HG02870 (cell line): ENCODE data around the gene ZP1.

Experiments
- ATAC-seq: cut with Tn5 transposase; IDR thresholded peaks from one replicate; pipeline ENCODE4 v1.9.1; 2021; ENCODE audit warnings: mild to moderate bottlenecking, moderate library complexity; ENCODE audit not compliant: unreplicated experiment

ZP1 gene

DNA sequence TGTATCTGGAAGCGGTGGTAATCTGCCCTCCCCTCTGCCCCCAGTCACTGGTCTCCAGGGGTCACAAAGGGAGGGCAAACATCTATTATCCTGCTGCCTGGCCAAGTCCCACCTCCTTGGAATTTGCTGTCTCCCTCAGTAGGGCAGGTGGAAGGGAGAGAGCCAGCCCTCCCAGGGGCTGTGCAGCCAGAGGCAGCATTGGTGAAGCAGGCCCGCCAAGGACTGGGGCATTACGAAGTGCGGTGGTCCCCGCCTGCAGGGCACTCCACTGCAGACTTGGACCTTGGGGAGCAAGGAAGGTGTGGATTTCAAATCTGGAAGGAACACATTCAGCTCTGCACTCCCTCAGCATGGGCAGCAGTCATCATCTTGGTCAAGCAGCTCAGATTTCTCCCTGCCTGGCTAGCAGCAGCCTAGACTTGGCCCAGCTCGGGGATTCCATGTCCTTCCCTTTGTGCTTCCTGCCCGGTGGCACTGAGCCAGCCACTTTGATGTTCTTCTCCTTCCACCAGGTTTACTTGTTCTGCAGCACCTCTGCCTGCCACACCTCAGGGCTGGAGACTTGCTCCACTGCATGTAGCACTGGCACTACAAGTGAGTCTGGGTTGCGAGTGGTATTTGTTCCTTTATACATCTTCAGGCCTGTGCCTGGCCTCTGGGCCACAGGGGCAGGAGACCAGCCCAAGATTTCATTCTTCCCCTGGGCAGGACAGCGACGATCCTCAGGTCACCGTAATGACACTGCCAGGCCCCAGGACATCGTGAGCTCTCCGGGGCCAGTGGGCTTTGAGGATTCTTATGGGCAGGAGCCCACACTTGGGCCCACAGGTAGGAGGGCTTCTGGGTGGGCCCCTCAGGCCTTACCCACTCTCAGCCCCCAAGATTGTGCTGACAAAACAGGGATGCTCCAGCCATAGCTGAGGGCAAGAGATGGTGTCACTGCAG, 7.4 kb downstream of the ZP1 start:
- no peak for ATAC-seq

DNA sequence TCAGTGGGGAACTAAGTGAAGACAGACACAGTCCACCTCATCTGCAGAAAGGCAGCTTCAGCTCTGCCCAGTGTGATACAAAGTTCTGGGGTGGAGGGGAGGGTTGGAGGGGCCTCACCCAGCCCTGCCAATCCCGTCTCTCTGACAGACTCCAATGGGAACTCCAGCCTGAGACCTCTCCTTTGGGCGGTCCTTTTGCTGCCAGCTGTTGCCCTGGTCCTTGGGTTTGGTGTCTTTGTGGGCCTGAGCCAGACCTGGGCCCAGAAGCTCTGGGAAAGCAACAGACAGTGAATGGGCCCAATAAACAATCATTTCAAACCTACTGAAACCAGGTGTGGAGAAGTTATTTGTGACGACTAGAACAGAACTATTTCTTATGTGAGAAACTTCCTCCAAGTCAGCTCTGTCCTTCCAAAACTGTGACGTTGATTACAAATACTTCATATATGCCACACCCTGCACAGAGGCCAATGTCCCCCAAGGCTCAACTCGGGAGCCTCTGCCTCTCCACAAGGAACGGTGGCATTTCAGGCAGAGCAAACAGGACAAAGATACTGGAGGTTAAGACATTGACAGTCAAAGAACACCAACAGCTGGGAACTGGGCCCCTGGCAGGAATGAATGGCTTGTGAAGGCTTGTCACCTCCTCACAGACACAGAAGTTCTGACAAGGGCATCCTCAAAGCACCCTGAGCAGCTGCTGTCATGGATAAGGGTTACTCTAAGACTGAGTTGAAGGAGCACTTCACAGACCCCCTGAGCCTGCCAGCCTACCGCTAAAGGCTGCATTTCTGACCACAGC, 8.2 kb downstream of the ZP1 start:
- ATAC-seq, result no peak

DNA sequence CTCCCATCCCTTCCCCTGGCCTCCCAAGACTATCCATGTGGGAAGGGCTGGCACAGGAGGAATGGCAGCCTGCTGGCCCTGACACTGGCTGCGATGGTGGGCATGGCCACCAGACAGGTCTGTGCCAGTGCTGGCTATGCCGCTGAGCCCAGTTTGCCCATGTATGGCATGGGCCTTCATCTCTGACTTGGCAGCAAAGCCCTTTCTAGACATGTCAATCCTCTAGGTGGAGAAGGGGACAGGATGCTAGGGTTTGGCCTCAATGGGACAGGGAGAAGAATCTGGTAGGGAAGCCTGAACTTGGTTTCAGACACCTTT, 8.8 kb downstream of the ZP1 start:
- ATAC-seq, result no peak

DNA sequence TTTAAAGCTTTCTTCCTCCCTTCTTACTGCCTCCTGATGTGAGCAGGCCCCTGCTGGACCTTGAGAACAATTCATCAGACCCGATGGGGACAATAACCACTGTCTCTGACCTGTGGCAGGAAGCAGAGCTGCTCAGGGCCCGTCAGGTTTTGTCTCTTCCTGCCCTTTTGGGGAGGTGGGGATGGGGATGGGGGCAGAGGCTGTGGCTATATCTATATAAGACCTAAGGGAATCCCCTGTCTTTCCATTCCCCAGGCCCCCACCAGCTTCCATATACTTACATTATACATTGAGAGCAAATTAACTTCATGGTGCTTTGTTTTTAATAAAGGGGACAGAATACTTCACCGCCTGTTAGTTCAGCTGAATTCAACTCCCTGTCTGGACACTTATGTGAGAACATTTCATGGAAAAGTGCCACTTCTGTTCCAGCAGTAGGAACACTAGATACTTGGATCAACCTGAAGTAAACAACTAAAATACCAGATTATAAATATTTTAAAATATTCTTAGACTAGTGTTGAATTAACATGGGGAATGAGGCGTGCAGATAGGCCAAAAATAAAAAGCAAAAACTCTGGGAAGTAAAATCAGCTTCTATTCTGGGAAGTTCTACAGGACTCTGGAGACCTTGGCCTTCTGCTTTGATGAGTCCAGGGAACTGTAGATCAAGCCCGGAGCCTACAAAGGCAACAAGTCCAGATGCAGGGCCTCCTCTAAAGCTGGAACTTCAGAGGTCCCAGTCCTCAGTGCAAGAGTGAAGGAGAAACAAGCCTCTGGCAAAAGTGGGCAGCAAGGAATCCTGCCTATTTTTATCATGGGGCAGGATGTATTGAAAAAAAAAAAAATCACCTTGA, 11.1 kb downstream of the ZP1 start:
- no peak for ATAC-seq

DNA sequence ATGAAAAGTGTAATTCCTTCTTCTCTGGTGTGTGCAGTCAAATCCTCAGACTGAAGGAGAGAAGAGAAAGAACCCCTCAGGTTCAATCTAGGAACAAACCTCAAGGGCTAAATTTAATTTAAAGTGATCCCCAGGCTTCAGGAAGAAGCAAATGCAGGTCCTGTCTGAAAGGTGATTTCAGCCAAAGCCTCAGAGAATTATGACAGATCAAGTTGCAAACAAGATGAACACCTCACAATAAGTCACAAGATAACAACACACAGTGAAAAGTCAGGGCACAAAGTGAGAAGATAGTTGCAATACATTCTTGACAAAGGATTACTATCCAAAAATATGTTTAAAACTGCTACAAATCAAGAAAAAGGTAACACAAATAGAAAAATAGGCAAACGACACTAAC, 11.8 kb downstream of the ZP1 start:
- ATAC-seq, result no peak

DNA sequence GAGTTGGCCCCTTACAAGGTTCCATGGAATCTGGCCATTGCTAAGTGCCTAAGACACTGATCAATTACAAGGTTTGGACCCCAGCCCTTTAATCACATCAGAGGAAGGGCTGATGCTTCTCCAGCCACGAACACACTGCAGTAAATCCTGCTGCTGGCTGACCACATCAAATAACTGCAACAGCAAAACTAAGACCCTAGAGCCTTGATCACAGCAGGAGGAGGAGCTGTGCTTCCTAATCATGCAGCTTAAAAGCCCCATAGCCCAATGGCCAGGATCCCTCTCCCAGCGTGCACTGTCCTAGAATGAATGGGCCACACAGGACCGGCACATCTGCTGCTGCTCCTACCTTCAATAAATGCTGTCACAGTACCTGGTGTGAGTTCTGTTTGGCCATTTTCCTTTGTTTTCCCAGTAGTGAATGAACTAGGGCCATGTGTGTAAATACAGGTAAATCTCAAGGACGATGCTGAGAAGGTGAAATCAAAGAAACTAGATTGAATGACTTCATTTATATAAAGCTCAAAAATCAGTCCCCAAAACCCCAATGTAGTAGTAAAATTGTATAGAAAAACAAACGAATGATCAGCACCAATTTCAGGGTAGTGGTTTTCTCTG, 12.7 kb downstream of the ZP1 start:
- no peak for ATAC-seq

DNA sequence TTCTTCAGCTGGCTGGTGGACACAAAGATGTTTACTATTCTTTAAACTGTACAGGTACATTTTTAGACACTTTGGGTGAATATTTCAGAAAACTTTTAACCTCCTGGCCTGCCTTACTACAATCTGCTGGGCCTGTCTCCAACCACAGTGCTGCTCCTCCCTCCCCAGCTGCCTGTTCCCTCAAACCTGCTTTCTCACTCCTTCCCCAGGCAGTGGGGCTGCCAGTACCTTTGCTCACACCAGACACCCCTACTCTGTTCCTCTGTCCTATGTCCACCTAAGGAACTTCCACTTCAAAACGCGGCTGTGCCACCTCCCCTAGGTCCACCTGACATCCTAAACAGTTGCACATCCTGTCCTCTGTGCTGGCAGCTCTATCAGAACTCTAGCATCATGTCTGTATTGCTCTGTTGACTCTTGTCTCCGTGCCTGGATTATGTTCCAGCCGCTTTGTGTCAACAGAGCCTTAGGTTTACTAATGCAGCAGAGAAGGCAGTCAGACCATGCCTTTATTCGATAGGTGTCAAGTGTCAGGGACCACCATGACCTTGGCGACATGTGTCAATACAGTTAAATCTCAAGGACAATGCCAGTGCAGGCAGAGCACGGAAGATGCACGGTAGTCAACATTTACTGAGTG, 13.4 kb downstream of the ZP1 start:
- ATAC-seq, result no peak

DNA sequence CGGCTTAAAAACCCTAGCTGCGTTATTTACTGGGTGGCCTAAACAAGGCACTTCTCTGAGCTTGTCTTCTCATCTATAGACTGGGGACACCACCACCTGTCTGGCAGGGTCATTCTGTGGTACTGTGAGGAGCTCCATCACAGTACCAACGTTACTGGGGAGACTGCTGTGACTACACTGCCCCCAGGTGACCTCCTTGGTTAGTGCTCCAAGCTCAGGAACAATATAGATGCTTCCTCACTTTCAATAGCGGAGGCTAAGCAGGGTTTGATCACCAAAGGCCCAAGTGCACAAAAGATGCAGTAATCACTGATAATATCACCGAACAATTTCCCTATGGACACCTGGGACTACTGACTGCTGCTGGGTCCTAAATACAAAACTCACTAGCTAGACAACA, 20.2 kb downstream of the ZP1 start:
- no peak for ATAC-seq

DNA sequence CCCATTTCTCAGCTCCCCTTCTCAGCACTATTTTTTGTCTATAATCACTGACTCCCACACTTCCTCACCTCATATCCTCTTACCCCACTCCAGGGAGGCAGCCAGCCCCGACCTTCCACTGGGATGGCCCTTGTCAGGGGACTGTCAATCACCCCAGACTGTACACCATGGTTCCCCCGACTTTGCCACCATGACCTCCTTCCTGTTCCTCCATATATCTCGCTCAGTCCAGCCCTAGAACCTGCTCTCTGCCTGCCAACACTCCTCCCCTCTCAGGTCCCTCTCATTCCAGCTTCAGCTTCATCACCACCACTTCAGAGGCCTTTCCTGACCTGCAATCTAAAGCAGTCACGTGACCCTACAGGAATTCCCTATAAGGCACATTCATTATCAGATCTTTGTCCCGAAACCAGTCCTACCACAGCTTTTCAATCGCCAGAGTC, 22.5 kb downstream of the ZP1 start:
- no peak for ATAC-seq

DNA sequence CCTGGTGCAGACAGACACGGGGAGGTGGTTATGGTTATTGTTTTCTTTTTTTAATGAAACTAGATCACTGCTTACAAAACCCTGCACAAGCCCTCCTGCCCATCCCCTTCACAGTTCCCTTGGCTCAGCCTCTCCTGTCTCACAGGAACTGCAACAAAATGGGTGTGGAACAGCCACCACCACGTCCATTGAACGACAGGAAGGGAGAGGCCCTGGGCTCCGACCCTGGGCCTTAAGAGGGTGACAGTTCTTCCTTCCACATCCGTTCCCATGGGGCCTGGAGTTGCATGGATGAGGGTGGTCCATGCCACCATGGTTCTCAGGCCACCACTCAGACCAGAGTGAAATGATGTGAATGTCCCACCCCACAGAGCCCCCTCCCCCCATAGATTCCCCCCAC, 23.4 kb downstream of the ZP1 start:
- no peak for ATAC-seq

DNA sequence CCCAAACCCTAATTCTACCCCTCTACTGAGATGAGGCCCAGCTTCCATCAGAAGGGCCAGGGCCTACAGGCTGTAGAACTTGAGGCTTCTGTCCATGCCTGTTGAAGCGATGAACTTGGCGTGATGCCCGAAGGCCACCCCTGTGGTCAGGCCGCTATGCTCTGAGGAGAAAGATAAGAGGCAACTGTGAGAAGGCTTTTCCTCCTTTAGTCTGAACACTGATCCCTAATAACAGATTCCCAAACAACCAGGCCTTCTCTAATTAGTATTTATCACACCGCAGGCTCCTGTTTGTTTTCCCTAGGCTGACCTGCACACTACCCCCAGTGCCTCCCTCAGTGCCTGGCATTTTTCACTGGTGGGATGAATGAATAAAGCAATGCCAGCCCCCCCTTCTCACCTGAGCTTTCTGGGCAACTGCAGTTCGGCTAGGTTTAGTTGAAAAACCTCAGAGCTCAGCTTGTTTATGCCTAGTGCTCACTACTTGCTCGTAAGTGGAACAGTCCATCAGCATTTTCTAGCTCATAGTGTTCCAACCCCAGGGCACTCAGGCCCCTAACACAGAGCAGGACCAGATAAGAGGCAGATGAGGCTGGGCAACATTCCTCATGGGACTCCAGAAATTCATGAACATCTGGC, 23.9 kb downstream of the ZP1 start:
- ATAC-seq, result no peak

DNA sequence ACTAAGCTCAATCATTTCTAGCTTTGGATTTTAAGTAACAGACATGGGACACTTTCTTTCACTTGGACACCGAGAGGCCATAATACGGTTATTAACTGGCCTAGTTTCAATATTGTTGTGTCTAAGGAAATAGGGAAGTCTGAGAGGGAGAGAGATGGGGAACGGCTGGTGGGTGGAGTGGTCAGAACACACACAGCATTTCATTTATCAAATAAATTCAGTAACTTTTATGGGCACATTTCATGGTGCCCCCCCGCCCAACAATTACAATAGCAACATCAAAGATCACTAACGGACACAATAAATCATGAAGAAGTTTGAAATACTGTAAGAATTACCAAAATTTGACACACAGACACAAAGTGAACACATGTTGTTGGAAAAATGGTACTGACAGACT, 28.3 kb downstream of the ZP1 start:
- no peak for ATAC-seq

DNA sequence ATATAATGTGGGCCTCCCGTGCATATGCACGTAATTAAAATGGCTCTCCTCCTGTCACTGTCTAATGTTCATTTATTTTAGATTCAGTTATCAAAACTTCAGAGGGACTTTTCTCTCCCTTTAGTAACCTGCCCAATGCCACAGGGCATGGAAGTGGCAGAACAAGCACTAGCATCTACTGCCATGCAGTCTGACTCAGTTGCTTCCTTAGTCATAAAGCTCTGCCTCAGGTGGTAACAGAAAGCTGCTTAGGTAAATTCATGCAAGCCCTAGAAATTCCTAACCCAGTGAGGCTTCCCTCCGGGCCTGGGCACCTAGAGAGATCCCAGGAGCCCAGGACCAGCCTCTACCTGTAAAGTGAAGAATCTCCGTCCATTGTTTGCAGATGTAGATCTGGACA, 30.2 kb downstream of the ZP1 start:
- ATAC-seq, result no peak

DNA sequence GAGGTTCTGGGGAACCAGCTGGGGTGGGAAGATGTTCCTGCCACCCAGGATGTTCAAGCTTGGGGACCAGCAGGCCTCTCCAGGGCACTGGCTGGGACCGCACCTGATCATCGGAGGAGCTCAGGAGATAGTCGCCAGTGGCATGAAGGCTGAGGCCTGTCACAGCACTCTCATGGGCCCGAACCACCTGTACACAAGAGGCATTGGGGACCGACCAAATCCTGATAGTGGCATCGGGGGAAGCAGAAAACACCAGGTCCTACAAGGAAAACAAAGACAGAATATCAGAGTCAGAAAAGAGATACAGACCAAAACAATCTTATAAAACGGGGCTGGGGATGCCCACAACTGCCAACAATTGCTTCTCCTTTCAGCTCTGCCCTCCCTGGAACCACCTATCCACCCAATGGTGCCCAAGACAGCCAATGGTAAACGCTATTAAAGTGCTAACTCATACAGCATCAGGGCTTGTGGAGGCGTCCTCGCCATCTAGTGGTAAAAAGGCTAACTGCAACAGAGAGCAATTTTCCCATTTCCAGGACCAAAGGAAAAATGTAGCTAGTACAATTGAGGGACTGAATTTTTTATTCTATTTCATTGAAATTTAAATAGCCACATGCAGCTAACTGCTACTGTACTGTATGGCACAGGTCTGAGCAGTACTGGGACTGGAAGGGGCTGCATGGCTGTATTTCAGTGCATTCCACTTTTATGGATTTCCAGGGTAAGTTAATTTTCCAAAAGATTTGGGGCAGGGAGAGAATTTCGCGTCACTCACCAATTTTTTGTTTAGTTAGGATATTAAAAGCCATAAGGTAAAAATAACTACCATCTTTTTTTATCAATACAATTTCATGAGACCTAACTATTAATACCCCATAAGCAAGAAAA, 31.9 kb downstream of the ZP1 start:
- ATAC-seq, result no peak

DNA sequence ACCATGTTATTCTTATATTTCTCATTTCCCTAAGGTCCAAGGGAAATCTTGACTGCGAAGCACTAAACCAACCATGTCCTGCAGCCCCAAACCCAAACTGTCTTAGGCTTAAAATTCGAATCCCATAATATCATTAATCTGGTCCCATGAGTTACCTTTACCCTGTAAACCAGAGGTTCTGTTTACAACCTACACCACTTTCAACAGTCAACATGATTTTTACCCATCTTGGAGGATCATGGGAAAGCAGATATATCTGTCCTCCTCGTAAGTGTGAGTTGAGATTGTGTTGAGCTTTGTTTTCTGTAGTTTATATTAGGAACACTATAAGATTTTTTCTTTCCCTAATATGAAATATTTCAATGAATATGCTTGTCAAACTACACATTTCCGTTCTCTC, 32.6 kb downstream of the ZP1 start:
- ATAC-seq, result no peak

DNA sequence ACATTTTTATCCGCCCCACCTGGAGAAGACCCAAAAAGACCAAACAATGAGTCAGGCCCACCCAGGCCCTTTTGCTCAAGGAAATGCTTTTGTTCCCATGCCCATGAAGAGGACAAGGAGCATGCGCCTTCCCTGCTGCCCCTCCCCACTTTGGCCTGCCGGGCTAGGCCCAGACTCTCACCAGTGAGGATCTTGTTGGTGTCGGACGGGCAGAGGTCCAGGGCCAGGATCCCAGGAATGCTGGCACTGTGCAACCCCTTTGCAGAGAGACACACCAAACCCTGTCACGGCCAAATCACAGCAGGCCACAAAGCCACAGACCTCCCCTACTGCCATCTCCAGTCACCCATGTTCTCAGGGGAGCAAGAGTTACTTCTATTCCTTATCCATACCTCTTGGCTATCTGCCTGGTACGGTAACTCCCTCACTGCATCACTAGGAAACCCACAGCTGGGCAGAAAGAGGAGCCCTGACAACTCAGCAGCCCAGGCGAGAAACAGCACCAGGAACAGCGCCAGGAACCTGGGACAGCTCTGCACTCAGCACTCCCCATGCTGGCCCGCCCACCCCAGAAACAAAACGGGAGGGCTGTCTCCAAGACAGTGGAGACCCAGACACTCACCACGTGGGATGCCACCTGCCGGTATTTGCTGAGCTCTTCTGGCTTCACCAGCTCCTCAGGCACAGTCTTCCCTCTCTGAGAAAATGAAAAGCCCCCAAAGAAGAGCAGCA, 33.5 kb downstream of the ZP1 start:
- ATAC-seq, result no peak

DNA sequence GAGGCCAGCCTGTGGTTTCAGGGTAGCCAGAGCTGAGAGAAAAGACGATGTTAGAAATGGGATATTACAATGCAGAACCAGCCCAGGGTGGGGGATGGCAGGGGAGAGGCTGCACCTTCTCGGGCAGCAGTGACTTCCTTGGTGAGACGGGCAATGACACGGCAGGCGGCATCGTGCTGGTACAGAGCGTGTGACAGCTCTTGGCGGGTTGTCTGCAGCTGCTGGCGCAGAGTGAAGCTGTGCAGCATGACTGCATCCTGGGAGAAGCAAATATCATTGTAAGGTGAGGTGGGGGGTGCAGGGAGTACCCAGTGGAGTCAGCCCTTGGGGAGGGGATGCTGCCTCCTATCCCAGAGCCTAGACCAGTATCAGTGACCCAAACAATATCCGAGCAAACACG, 35.3 kb downstream of the ZP1 start:
- no peak for ATAC-seq

DNA sequence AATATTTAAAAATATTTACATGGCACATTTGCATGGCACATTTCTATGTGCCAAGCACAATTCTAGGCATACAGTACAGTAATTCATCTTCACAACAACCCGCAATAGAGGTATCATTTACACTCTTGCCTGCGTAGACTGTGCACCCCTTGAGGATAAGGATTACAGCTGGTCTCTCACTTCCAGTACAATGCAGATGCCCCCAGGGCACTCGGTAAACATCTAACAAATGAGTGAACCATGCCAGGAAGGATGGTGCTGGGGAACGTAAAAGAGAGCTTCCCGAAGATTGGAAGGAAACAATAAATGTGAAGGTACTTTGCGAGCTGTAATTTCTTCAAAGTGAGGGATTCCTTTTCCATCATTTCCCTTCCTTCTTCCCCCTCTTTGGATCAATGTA, 37.7 kb downstream of the ZP1 start:
- no peak for ATAC-seq
